AG08396 (cell line): ENCODE measurements around the gene NPHP1.
A peak's percentile ranks its signal among the peaks of the same experiment; 100 is the strongest.
"Not testable (repeated sequence)": the region's sequence is repeated elsewhere in the genome, so short reads cannot be mapped to it uniquely, and the experiment has no call there.

Source experiments
- DNase-seq: peaks from one replicate; pipeline ENCODE4 v3.0.0; 2012; ENCODE audit warnings: low spot score, mixed read lengths

Gene NPHP1

DNA sequence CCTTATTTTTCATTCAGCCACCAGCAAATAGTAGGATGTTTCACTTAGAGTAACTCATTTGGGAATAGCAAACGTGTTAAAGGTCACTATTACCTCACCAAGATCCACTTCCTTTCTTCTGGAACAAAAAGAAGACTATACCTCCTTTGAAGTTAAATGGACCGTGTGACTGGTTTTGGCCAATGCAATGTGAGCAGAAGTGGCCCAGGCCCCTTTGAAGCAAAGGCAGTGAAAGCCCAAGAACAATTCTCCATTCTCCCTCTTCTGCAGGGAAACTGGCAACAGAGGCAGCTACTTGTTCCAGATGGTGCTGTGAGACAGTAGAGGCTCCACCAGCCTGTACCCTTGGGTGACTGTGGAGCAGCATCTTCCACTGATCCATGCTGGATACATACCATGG lies 77.9 kb downstream of the NPHP1 start:
- DNase-seq = no peak

DNA sequence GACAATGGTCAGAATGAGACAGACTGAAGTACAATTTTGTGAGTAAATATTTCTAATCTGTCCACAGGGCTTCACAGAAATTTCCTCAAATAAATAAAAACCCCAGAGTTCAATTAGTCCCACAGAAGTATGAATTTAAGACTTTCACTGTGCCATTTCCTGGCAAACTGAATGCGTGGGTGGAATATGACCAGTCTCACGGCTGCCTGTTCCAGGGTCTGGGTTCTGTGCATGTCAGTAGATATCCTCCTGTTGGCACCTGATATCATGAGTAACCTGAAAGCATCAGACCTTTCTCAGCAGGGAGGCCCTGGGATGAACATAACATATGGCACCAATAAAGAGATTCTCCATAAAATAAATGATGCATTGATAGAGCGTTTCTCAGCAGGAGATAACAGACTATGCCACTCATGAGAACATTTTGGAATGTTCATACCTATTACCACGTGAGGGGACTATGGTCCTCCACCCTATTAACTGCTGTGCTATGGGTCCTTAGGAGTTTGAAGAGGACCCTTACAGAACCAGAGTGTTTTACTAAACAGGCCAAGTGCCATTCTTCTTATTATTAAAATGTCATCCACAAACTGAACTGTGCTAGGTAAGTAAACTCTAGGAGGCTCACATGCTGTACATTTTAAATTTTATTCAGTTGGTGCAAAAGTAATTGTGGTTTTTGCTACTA lies 78.6 kb downstream of the NPHP1 start:
- no peak for DNase-seq

DNA sequence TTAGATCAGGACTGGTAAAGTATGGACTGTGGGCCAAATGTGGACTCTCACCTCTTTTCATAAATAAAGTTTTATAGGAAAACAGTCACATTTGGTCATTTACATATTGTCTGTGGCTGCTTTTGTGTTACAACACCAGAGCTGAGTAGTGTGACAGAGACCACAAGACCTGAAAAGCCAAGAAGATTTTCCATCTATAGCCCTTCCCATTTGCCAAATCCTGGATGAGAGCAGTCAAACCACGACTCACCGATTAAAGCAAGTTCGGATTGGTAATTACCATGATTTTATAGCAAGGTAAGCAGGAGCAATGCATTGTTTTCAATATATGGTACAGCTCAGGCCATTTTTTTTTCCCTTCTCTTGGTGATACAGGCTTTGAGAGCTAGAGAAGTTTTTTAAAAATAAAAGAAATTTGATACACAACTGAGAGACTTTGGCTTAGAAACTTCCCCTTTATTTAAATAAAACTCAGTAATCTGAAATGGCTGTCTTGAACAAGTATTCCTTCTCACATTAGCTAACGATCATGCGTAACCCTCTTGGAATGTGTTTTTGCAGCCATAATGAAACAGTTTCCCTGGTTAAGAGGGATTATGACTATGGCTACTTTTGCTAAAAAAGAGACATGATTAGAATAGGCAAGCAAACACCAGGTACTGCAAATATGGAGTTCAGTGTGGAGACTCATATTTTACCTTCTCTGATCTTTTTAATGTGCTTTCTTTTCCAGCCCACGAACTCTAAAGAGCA lies 79.7 kb downstream of the NPHP1 start:
- no peak for DNase-seq

DNA sequence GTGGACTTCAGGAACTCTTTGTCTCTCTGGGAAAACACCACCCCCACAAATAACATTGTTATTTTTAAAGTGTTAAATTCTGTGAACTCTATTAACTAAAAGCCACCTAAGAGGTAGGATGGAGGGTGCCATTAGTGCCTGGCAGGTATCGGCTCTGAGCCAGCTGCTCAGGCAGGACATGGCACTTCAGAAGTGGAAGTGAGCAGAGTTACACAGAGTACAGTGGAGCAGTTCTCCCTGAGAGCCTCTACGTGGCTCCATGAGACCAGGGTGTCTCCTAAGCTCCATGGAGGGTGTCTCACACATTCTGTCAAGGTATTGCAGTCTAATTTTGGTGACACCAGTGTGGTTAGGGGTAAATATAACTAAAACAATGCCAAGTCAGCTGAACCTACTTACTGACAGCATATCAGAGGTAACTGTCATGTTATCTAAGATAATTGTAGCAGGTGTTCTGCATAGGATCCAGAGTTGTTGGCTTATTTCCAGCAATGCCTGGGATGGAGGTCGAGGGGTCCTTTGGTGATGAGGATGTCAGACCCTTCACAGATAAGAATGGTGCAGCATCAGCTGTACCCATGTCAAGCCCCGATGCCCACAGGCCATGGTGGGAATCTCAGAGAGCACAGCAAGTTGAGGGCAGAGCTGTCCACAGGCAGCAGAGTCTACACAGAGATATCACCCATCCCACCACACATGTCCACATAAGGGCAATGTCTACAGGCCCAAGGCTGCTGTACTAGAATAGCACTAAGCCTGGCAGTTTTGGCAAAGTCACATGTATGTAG lies 80.6 kb downstream of the NPHP1 start:
- no peak for DNase-seq

DNA sequence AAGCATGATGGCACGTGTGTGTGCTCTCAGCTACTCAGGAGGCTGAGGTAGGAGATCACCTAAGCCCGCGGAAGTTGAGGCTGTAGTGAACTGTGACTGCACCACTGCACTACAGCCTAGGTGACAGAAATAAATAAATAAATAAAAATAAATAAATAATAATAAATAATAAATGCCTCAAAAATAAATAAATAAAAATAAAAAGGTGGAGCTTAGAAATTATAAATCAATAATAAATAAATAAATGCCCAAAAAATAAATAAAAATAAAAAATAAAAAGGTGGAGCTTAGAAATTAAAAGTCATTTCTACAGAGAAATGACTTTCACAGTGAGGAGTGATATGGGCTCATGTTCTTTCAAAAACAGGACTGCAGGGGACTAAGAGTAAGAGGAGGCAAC lies 83.2 kb downstream of the NPHP1 start:
- DNase-seq = no peak

DNA sequence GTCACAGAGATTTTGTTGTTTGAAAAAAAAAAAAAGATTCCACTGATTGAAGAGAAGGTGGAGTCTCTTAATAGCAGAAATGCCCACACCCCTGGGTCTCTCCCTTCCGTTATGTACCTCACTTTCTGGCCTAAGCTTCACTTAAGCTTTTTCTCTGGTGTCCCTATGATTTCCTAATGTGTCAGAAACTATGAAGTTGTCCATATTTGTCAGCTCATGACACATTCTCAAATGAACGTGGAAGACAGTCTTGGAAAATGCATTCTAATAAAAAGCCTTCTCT lies 83.8 kb downstream of the NPHP1 start:
- no peak for DNase-seq

DNA sequence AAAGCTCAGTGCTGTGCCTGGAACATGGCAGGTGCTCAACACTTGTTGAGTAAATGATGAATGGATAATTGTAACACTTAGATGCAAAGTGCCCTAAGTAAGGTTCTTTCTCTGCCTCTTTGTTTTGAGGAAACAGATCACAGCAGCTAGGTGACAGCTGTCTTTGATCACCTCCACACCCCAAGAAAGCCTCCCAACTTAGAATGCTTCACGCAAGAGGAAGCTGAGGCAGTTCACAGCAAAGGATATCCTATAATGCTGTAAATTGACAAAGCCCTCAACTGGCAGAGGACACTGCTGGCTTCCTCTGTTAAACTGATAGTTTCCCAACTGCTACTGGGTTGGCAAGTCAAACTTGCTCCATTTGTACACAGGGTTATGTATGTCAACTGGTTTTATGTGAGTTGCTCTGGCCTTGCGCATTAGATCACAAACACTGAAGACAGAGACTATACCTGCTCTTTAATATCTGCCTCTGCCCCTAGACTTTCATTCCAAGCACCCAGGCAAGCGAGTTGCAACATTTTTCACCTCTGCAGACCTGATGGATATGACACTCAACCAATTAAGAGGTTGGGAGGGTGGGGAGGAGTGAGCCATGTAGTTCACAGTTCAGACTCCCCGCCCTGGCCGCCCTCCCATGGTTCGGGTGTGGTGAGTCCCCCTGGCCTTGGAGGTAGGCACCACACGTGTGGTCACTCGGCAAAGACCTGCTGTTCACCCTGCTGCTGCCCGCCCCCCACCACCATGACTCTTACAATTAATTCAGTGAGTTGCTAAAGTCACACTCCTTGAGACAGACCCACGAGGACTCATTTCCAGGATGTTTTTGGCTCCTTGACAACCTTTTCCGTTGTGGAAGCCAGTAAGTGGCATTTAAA lies 84.4 kb downstream of the NPHP1 start:
- DNase-seq = no peak

DNA sequence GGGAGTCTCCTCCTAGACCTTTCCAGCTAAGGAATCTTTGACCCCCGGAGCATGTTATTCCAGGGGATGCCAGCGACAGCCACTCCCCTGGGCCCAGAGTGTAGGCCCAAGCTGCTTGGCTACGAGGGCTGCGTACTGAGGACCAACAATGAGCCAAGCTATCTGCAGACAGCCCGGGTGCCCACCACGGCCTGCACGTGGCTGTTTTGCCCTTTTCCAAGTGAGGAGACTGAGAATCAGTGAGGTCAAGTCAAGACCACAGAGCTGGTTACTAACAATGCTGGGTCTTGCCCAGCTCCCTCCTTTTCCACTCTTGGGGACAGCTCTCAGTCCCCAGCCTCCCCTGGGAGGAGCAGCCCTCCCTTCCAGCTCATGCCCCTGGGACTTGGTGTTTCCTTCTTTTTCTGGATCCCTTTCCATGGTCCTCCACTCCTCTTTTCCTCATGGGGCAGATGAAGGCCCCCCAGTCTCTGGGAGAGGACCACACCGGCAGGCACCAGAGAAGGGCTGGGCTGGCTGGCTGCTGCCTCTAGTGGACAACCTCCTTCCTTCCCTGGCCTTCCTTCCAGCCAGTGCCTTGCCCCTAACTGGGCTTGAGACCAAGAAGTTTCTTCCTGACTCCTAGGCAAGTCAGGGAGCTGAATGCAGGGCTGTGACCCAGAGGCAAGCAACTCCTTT lies 88.6 kb downstream of the NPHP1 start:
- peak; percentile 72 for DNase-seq

DNA sequence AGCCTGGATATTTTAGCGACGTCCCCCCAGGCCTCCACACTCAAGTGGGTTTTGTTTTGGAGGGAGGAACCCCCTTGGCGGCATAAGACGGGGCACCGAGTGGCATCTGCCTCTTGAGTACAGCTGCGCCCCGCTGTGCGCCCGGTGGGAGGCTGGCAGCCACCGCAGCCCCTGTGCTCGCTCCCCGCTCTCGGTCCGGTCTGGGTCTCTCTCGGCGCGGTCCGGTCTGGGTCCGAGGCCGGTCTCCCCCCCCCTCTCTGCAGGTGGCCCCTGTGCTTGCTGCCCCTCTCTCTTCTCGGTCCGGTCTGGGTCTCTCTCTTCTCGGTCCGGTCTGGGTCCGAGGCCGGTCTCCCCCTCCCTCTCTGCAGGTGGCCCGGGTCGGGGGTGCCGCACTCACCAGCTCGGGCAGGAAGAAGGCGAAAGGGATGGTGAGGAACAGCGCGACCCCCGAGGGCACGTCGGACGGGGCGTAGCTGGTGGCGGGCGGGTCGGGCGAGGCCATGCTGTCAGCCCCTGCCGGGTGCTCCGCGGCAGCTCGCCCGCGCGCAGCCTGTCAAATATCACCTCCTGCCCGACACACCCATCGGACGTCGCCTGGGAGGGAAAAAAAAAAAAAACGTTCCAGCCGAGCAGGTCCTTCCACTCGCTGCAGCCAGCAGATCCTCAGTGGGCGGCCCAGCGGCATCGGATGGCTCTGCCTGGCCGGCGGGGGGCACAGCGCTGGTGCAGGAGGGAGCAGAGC lies 89.4 kb downstream of the NPHP1 start, which contains the start of gene MALL:
TSS of gene MALL (minus strand) at position 532 of the 742 bp plus-strand sequence. CDS start at position 502, 30 bp downstream.
- DNase-seq = peak; percentile 29

DNA sequence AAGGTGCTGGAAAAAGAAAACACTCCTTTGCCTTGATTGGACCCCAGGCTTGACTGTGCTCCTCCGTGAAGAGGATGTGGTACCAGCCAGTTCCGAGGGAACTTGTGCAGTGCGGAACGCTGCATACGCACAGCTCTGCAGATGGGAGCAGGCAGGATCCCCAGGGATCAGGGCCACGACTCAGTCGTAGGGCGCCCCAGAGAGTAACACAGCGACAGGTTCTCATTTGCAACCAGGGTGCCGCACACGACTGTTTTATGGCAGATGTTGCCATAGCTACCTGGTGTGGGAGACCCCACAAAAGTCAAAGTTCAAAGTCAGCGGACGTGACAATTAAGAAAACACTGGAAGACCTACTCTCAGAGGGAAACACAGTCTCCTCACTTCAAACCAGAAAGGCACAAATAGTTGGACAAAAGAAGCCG lies 90.0 kb downstream of the NPHP1 start:
- DNase-seq = no peak

DNA sequence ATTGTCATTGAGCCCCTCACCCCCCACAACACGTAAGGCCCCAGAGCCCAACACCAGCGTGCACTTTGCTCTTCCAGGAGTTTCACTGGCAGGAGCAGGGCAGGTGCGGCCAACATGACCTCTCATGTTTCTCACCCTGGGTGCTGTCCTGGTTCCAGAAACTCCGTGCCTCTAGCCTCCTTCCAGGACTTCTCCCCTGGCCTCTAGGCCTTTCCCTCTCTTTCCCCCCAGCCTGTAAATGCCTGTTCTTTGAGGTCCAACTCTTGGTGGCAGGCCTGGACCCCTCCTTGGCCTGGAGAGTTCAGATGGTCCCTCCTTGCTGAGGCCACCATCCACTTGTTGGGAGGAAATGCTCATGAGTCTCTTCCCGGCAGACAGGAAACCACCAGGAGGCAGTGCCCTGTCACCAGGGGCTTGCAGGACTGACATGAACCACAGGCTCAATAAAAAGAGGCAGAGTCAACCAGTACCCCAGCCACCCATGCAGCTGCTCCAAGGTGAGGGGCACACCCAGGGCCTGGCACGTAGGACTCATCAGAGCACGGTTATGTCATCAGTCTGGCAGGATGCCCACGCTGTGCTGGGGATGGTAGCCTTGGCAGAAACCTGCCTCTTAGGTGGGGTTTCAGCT lies 90.7 kb downstream of the NPHP1 start:
- DNase-seq = no peak

DNA sequence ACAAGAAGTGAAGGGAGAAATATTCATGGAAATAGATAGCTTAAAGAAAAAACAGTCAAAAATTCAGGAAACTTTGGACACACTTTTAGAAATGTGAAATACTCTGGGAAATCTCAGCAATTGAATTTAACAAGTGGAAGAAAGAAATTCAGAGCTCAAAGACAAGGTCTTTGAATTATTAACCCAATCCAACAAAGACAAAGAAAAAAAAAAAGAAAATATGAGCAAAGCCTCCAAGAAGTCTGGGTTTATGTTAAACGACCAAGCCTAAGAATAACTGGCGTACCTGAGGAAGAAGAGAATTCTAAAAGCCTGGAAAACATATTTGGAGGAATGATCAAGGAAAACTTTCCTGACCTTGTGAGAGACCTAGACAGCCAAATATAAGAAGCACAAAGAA lies 96.5 kb downstream of the NPHP1 start:
- not testable (repeated sequence) for DNase-seq

DNA sequence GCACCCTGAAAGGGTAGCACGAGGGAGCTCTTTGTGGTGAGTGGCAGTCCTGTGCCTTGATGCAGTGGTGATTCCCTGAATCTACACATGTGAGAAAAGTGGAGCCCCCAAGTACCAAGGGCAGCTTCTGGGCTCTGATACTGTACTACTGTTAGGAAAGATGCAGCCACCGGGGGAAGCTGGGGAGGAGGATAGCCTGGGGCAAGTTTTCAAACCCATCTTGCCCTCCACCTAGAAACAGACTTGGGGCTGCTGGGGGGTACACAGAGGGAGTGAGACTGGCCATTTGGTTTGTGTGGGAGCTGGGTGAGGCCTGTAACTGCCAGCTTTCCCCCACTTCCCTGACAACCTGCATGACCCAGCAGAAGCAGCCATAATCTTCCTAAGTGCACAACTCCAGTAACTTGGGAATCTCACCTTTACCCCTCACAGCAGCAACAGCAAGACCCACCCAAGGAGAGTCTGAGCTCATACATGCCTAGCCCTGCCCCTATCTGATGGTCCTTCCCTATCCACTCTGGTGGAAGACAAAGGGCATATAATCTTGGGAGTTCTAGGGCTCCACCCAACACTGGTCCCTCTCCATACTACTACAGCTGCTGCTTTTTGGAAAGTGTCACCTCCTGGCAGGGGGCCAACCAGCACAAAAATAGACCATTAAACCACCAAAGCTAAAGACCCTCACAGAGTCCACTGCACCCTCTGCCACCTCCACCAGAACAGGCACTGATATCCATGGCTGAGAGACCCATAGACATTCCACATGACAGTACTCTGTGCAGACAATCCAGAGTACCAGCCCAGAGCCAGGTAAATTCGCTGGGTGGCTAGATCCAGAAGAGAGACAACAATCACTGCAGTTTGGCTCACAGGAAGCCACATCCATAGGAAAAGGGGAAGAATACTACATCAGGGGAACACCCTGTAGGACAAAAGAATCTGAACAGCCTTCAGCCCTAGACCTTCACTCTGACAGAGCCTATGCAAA lies 97.4 kb downstream of the NPHP1 start:
- no peak for DNase-seq

DNA sequence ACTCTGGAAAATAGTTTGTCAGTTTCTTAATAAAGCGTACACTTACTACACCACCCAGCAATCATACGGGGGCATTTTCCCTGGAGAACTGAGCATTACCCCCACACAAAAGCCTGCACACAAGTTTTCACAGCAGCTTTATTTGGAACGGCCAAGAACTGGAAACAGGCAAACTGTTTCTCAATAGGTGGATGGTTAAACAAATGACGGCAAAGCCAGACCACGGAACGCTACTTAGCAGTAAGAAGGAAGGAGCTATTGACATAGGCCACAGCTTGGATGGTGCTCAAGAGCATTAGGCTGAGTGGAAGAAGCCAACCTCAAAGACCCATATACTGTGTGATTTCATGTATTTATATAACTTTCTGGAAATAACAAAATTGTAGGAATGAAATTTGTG lies 98.2 kb downstream of the NPHP1 start:
- DNase-seq = no peak

DNA sequence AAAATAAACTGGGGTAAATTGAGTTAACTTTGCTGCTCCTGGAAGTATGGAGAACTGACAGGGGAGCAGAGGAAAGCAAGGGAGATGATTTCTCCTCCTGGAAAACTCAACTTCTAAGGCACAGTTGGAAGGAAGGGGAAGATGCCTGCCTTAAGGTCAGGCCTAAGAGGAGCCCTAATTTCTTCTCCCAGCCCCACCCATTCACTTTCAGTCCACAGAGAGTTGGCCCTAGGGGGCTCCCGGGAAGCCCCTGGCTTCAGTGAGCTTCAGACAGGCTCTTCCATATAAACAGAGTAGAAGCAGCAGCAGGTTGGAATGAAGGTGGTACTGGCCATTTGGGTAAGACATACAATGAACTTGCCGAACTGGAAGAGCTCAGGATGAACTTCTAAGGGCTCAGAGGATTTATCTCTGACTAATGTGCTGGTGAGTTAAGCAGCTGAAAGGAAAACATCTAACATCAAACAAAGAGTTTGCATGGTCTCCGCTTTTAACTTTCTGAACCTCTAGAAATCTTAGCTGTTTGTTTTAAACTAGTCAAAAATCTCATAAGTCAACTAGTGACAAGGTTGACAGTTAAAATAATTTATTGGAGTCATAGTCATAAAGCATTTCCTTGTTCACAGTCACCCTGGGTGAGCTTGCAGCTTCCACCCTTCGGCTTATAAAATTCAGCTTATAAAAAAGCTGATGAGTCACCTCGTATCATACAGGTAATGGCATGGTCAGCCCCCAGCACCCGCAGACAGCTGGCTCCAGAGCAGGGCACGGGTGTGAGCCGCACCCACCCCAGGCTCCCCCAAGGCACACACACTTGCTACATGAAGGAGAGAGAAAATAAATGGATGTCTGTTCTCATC lies 99.0 kb downstream of the NPHP1 start:
- DNase-seq = peak; percentile 20

DNA sequence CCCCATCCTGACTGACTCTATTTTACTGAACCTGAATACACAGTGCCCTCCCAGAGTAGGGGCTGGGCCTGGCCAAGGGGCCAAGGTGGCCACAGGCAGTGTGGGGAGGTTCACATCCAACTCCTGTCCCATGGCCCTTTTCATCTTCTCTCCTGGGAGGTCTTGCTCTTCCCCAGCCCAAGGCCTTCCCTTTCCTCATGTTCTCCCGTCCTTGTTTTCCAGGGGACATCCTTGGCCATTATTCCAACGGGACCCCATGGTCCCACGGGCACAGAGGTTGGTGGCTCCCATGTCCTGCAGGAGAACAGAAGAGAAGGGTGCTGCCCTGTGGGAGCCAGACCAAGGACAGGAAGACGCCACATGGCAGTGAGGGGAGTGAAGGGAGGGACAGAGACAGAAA lies 99.6 kb downstream of the NPHP1 start:
- DNase-seq = no peak

DNA sequence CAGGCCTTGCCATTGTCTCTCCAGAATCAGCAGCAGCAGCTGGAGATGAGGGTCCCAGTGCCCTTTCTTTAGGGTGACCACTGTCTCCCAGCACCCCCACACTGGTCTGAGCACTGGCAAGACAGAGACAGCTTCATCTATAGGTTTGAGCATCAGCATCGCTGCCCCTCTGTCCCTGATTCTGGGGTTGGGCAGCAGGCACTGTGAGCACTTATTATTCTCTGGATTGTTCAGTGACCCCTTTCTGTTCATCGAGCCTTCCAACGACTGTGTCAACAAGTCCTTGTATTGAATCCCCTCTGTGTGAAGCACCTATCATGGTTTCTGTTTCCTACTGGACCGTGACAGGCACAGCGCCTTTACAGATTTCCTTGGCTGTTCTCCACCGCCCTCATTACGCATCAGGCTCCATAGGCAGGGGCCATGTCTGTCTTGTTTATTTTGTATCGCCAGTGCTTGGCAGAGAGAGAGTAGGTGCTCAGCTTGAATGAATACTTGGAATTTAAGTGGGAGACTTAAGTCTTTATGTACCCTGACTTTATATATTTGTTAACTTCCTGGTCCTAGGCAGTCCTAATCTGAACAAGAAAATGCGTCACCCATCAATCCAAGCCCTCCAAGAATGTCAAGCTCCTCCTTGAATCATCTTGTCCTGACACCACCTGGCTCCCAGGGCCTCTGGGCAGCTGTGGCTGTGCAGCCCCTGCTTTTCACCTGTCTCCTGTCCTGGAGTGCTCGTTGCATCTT lies 100.6 kb downstream of the NPHP1 start:
- no peak for DNase-seq
